ENCODE measurements around the gene LONP1.

The LONP1 gene

DNA sequence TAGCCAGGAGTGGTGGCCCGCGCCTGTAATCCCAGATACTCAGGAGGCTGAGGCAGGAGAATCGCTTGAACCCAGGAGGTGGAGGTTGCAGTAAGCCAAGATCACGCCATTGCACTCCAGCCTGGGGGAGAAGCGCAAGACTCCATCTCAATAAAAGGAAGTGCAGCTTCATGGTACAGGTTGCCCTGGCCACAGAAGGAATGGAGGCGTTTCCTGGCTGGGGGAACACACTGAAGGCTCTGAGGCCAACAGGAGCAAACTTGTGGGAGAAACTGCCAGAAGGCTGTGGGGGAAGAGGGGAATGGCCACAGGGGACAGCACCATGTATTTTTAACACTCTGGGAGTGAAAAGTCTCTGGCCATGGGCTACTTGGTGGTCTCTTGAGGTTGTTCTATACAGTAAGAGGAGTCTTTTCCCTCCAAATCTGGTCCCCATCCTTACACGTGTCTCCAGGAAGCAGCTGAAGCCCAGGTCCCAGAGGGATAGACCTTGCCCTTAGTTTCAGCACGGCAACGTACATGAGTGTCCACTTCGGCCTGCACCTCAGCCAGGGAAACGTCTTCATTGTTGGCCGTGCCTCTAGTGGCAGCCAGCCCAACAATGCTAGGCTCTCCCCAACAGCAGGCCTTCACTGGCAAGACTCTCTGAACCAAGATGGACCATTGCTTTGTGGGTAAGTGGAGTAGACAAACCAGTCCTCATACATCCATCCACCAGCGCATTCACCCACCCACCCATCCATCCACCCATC lies 47.1 kb downstream of the LONP1 start:
- Histone ChIP-seq H3K36me3 (ENCODE audit: control insufficient read depth in 2 of 2, insufficient read depth in 1 of 2, low read length in 2 of 2) (peaks cover 9 to 34% of the 10 kb centered on the region in 2 experiments; a peak in 2 of 3 replicates), H3K27ac (ENCODE audit: extremely low read depth, low read depth, low read length) (no peak overlapping the region), H3K4me1 (ENCODE audit: control insufficient read depth, insufficient read depth, low read length) (no peaks in the 10 kb centered on the region), H3K4me3 (ENCODE audit: low read depth, low read length) (no peak overlapping the region), H3K9me3 (ENCODE audit: control insufficient read depth, insufficient read depth, low read depth, low read length) (no peaks in the 10 kb centered on the region)
- ChIA-PET CTCF (no interaction called here), POLR2A (no interaction called here)
- no peak for TF ChIP-seq GLIS2 (tag by site-specific recombination; IDR thresholded peaks at IDR 0.05)
- TF ChIP-seq, protein P1, sequence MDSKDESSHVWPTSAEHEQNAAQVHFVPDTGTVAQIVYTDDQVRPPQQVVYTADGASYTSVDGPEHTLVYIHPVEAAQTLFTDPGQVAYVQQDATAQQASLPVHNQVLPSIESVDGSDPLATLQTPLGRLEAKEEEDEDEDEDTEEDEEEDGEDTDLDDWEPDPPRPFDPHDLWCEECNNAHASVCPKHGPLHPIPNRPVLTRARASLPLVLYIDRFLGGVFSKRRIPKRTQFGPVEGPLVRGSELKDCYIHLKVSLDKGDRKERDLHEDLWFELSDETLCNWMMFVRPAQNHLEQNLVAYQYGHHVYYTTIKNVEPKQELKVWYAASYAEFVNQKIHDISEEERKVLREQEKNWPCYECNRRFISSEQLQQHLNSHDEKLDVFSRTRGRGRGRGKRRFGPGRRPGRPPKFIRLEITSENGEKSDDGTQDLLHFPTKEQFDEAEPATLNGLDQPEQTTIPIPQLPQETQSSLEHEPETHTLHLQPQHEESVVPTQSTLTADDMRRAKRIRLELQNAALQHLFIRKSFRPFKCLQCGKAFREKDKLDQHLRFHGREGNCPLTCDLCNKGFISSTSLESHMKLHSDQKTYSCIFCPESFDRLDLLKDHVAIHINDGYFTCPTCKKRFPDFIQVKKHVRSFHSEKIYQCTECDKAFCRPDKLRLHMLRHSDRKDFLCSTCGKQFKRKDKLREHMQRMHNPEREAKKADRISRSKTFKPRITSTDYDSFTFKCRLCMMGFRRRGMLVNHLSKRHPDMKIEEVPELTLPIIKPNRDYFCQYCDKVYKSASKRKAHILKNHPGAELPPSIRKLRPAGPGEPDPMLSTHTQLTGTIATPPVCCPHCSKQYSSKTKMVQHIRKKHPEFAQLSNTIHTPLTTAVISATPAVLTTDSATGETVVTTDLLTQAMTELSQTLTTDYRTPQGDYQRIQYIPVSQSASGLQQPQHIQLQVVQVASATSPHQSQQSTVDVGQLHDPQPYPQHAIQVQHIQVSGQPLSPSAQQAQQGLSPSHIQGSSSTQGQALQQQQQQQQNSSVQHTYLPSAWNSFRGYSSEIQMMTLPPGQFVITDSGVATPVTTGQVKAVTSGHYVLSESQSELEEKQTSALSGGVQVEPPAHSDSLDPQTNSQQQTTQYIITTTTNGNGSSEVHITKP (tag by site-specific recombination; IDR thresholded peaks at IDR 0.05), result peak; percentile 49; the same call in 1 of the 2 replicates
- TF ChIP-seq ZNF664 (tag by site-specific recombination; IDR thresholded peaks at IDR 0.05), result 0 out of 2 replicates have a peak, but pooled peaks have one; percentile 24

DNA sequence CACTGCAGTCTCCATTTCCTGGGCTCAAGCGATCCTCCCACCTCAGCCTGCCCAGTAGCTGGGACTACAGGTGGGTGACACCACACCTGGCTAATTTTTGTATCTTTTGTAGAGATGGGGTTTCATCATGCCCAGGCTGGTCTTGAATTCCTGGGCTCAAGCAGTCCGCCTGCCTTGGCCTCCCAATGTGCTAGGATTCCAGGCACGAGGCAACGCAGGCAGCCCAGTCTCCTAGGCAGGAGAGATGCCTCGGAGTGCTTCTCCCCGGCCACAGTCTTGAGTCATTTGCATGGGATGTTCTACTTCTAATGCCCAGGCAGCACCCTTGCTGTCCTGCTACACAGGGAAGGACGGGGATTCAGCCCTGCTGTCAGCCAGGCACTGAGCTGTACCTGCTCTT lies 48.3 kb downstream of the LONP1 start:
- H3K36me3 ChIP-seq (ENCODE audit: control insufficient read depth in 2 of 2, insufficient read depth in 1 of 2, low read length in 2 of 2), result peaks cover 14 to 44% of the 10 kb centered on the region in 2 experiments

GRCh38 chr19:5669212-5669611 lies 50.7 kb downstream of the LONP1 start:
- no peaks in the 10 kb centered on the region for H3K9me3 ChIP-seq (ENCODE audit: control insufficient read depth, insufficient read depth, low read depth, low read length)
- no peaks in the 10 kb centered on the region for H3K4me1 ChIP-seq (ENCODE audit: control insufficient read depth, insufficient read depth, low read length)
- no peak overlapping the region for H3K27ac ChIP-seq (ENCODE audit: extremely low read depth, low read depth, low read length)
- CTCF ChIA-PET, result interaction anchor here (1.6 kb wide), 1 partner anchor 20 kb away, joined by 3 read pairs; no protein-coding TSS in a partner anchor
- no peak overlapping the region for H3K4me3 ChIP-seq (ENCODE audit: low read depth, low read length)
- H3K36me3 ChIP-seq (ENCODE audit: control insufficient read depth in 2 of 2, insufficient read depth in 1 of 2, low read length in 2 of 2), result peaks cover 22 to 68% of the 10 kb centered on the region in 2 experiments
- POLR2A ChIA-PET, result interaction anchor here (1.2 kb wide), 1 partner anchor 47 kb away, joined by 3 read pairs; the partner anchor contains the start of genes SAFB and SAFB2
- TF ChIP-seq TSHZ1 (tag by site-specific recombination; IDR thresholded peaks at IDR 0.05; ENCODE audit: borderline replicate concordance) (no peak), ZNF600 (tag by site-specific recombination; IDR thresholded peaks at IDR 0.05) (peak; percentile 31)

More for the DNA sequence above, 48.3 kb downstream of the LONP1 start:
- no peaks in the 10 kb centered on the region for H3K9me3 ChIP-seq (ENCODE audit: control insufficient read depth, insufficient read depth, low read depth, low read length)
- H3K4me1 ChIP-seq (ENCODE audit: control insufficient read depth, insufficient read depth, low read length), result no peaks in the 10 kb centered on the region
- ChIA-PET POLR2A (interaction anchor here (1.6 kb wide), 1 partner anchor 49 kb away, joined by 4 read pairs; the partner anchor contains the start of genes SAFB and SAFB2), CTCF (no interaction called here)
- TF ChIP-seq SCRT2 (tag by site-specific recombination; IDR thresholded peaks at IDR 0.05) (0 out of 2 replicates have a peak, but pooled peaks have one; percentile 41), ZNF654 (tag by site-specific recombination; IDR thresholded peaks at IDR 0.05; ENCODE audit: low read depth) (no peak), ZBTB6 (tag by site-specific recombination; IDR thresholded peaks at IDR 0.05) (no peak)
- no peak overlapping the region for H3K27ac ChIP-seq (ENCODE audit: extremely low read depth, low read depth, low read length)
- H3K4me3 ChIP-seq (ENCODE audit: low read depth, low read length), result no peak overlapping the region
